NB4 (cell line): ENCODE results near the gene DHFR2.

Source experiments
- POLR2A ChIP-seq: IDR thresholded peaks from 2 replicates; pipeline ENCODE4 v1.6.1; 2011; ENCODE audit warnings: mild to moderate bottlenecking; ENCODE audit not compliant: insufficient read length; ENCODE audit errors: extremely low read depth
- TF ChIP-seq, protein P1 (sequence below): IDR thresholded peaks from one replicate; pipeline ENCODE4 v1.5.1; 2012; ENCODE audit warnings: low read depth, low read length

DNA sequence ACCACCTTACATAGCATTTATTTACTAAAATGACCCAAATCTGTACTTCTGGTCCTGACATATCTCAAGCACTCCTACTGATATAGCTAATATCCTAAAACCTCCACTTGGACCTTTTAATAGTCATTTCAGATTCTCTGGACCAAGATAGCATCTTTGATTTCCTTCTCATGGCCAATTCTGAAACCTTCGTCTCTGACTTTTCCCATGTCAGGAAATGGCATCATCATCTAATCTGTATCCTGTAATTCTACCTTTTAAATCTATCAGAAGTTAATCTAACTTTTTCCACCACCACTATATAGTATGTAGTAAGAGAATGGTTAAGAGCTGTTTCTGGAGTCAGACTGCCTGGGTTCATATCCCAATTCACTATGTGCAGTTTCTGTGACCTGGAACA, 50.5 kb downstream of the DHFR2 start:
- TF ChIP-seq, protein P1, sequence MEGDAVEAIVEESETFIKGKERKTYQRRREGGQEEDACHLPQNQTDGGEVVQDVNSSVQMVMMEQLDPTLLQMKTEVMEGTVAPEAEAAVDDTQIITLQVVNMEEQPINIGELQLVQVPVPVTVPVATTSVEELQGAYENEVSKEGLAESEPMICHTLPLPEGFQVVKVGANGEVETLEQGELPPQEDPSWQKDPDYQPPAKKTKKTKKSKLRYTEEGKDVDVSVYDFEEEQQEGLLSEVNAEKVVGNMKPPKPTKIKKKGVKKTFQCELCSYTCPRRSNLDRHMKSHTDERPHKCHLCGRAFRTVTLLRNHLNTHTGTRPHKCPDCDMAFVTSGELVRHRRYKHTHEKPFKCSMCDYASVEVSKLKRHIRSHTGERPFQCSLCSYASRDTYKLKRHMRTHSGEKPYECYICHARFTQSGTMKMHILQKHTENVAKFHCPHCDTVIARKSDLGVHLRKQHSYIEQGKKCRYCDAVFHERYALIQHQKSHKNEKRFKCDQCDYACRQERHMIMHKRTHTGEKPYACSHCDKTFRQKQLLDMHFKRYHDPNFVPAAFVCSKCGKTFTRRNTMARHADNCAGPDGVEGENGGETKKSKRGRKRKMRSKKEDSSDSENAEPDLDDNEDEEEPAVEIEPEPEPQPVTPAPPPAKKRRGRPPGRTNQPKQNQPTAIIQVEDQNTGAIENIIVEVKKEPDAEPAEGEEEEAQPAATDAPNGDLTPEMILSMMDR: no peak
- TF ChIP-seq POLR2A: no peak
